NCI-H446 treated with DMSO at 0.1 percent for 48 hours (cell line): ENCODE measurements around the gene UNKL.
"Not testable (repeated sequence)": the region's sequence is repeated elsewhere in the genome, so short reads cannot be mapped to it uniquely, and the experiment has no call there.

Experiments used
- DNase-seq: peaks from one replicate; lab custom pipeline; 2025; lab: John Stamatoyannopoulos, UW

Gene UNKL

GRCh38 chr16:1338855-1339675 lies 75.4 kb downstream of the UNKL start:
- DNase-seq = no peak

DNA sequence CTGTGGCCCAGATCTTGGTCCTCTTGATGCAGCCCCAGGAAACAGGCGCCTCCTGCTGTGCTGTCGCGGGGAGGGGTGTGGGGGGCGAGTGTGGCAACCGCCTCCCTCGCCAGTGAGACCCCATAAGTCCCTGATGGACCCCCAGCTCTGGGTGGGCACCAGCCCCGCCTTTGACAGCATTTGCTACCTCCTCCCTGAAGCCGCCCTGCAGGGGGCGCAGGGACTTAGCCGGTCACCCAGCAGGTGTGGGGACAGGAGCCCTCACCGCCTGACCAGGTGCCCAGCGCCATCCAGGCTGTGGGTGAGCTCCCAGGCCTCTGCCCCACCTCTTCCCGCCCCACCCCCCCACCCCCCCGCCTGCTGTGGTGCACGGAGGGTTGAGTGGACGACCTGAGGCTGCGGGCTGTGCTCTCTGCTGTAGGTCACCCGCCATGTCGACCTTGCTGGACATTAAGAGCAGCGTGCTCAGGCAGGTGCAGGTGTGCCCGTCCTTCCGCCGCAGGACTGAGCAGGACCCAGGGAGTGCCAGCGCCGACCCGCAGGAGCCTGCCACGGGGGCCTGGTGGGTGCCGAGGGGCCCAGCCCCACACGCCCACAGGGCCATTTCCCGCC lies 76.3 kb downstream of the UNKL start:
- no peak for DNase-seq

DNA sequence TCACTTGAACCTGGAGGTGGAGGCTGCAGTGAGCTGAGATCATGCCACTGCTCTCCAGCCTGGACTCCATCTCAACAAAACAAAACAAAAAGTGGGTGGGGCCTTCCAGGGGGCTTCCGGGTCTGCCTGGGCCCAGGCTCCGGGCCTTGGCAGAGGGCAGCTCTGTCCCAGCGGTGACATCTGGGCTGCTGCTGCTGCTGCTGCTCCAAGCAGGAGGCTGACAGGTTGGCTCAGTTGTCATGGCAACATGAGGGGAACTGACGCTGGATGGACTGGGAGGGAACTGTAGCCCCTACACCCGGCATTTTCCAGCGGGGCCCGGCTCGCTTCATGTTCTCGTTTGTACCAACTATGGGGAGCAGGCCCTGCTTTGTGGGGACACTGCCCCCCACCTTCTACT lies 77.0 kb downstream of the UNKL start:
- no peak for DNase-seq

GRCh38 chr16:1336619-1337018 lies 77.9 kb downstream of the UNKL start:
- no peak for DNase-seq

DNA sequence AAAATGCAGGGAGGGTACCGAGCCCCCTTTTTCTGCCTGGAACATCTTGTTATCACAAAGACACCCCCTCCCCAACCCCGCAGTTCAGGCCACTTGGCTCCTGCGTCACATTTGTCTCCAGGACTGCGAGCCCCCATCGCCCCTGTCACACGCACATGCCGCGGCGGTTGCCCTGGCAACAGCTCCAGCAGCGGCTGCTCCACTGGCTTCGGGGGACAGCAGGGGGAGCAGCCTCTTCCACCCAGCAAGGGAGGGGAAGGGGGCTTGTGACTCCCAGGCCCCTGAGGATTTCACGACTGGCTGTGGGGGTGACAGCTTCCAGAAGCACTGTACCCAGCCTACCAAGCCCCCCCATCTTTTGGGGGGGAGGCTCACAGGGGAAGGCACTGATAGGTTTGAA lies 78.5 kb downstream of the UNKL start:
- DNase-seq = no peak

GRCh38 chr16:1335211-1335971 lies 79.1 kb downstream of the UNKL start:
- no peak for DNase-seq

DNA sequence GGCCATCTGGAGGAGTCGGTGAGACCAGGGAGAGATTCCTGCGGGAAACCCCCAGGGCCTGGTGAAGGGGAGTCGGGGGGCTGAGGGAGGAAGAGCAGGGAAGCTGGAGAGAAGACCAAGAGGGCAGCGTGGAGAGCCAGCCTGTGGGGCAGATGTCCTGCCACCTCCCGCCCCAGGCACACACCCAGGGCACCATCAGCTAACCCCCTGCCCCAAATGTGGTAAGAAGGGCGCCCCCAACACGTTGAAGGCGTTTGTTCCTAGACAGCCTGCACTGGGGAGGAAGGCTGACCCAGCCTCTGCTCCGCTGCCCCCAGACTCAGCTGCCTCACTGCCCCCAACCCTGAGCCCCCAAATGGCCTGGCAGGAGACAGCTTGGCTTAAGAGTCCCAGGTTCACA lies 79.8 kb downstream of the UNKL start:
- DNase-seq = no peak

- DNase-seq = no peak
Measured at GRCh38 chr16:1333854-1334700, 80.4 kb downstream of the UNKL start.

DNA sequence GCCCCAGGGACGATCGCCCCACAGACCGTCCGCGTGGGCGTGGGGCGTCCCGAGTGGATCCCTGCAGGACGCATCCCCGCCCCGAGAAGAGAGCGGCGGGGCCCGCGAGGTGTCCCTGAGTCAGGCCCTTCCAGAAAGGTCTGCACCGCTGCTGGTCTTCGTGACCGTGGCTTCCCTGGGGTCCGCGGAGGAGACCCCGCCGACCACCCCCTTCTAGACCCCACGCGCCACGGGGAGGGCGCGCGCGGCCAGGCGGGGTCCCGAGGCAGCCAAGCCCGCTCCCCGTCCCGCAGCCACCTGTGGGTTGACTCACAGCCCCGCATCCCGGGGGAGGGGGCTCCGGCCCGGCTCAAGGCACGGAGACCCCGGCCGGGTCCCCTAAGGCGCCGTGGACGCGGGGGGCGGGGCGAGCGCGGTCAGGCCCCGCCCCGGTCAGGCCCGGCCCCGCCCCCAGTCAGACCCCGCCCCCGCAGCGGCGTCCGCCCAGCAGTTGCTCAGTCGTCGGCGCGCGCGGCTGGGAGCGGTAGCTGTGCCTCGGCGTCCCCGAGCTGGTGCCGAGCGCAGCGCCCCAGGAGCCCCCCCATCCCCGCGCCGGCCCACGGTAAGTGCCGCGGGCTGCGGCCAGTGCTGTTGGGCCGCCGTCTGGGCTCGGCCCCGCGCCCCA lies 81.2 kb downstream of the UNKL start, which contains the start of gene BAIAP3:
TSS of gene BAIAP3 (plus strand) at position 497 of the 664 bp plus-strand sequence. CDS start 4,905 bp downstream, outside the sequence.
- no peak for DNase-seq

- DNase-seq = no peak
Measured at GRCh38 chr16:1332618-1333148, 81.8 kb downstream of the UNKL start.

DNA sequence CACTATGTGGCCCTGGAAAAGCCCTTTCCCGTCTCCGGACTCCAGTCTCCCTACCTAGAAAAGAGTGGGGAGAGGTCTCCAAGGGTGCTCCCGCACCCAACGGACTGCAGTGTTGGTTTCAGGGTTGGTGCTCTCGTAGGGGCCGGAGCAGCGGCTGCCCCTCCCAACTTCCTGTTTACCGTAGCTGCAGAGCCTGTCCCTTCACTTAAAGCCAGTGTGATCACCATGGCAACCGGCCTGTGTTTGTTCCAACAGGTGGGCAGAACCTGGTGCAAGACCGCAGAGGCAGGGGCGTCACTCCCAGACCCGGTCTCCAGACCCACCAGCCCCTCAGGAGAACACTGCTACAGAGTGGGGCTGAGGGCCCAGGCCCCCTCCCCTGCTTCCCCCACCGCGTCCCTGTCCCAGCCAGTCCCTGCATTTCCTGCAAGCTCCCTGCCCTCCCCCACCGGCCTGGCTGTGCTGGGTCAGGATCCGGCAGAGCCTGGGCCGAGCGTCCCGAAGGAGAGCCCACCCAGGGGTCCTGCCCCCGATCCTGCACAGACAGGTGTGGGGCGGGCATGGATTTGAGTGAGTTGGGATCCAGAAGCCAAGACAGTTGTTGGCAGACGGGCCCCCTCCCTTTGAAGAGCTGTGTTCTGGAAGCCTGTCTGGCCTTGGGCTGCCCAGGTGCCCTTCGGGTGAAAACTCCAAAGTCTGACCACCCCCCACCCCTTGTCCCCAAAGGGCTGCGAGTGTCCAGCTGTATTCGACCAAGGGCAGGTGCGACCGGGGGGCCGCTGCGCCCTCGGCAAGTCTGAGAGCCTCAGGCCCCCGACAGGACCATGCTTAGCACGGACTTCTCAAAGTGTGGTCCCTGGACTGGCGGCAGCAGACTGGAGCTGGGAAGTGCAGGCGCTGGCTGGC lies 82.5 kb downstream of the UNKL start:
- no peak for DNase-seq

- no peak for DNase-seq
Measured at GRCh38 chr16:1330931-1331711, 83.4 kb downstream of the UNKL start.

DNA sequence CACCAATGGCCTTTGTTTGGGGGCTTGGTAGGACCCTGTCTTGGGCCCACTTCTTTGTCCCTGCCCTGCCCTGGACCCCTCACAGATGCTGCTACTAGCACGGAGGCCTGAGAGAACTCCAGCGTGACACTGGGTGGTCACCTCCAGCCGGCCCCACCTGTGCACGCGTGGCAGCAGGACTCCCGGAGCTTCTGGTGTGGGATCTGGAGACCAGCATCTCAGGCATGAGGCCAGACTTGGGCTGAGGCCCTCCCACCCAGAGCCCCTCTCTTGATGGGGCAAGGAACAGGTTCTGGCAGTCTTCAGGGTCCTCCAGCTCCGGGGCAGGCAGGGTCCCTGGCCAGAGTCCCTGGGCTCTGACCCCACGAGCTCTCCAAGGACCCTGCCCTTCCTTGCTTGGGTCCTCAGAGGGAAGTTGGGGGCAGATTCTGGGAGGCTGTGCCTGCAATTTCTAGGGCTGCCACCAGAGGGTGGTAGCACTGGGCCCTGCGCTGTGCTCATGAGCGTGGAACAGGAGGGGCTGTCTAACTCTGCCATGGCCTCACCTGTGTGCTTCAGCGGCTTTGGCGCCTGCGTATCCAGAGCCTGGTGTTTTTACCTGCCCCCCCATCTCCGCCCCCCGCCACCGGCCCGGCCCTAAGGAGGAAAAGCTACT lies 84.1 kb downstream of the UNKL start:
- DNase-seq = no peak

GRCh38 chr16:1328961-1329360 lies 85.5 kb downstream of the UNKL start:
- DNase-seq = not testable (repeated sequence)

DNA sequence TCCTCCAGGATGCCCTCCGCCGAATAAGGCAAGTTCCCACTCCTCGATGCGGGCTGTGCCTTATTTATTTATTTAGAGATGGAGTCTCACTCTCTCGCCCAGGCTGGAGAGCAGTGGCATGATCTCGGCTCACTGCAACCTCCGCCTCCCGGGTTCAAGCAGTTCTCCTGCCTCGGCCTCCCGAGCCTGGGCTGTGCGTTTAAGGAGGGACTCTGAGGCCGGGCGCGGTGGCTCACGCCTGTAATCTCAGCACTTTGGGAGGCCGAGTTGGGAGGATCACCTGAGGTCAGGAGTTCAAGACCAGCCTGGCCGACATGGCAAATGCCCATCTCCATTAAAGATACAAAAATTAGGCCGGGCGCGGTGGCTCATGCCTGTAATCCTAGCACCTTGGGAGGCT lies 86.4 kb downstream of the UNKL start:
- DNase-seq = not testable (repeated sequence)

- DNase-seq = no peak
Measured at GRCh38 chr16:1327619-1327947, 86.9 kb downstream of the UNKL start.

GRCh38 chr16:1326946-1327618 lies 87.4 kb downstream of the UNKL start:
- no peak for DNase-seq

DNA sequence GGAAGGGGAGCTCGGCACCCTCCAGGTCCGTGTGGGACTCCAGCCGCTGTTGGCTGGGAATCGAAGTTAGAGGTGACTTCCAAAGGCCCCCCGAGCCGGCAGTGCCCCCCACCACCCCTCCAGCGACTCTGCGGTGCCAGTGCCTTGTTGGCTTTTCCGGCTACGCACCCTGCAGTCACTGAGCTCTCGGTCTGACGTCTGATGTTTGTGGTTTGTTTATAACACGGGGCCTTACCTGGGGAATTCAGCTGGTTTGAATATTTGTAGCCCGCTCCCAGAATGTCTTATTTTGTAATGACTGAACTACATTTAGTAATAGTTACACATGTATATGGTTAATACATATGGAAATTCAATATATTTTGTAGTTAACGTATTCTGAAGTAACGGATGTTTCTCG lies 88.1 kb downstream of the UNKL start:
- DNase-seq = no peak
